Vagina (tissue), 2 donors: ENCODE data around the gene CST9.

Experiments used
- POLR2A ChIP-seq, 2 donors: fragments of 450-650 bp; IDR thresholded peaks; one replicate each; pipeline ENCODE4 v1.6.1; 2017; ENCODE audit warnings: antibody characterized with exemption in 2 of 2, mild to moderate bottlenecking in 2 of 2, moderate library complexity in 2 of 2
- POLR2AphosphoS5 ChIP-seq, 2 donors: sonication (generic); formaldehyde crosslinking; IDR thresholded peaks; one replicate each; pipeline ENCODE4 v1.9.0; 2017; ENCODE audit warnings: antibody characterized with exemption in 2 of 2, mild to moderate bottlenecking in 2 of 2, low read depth in 1 of 2; ENCODE audit not compliant: insufficient read depth in 1 of 2
- TF ChIP-seq, protein P1 (sequence below), 3 experiments: fragments of 450-650 bp in 2 of 3; fragments of 200-600 bp in 1 of 3; sonication (generic) in 1 of 3; IDR thresholded peaks; one replicate each; pipeline ENCODE4 v1.5.1; 2017 to 2019; ENCODE audit warnings: antibody characterized with exemption in 3 of 3, mild to moderate bottlenecking in 2 of 3, moderate library complexity in 2 of 3

GRCh38 chr20:23640018-23640601 lies 34.4 kb upstream of the CST9 start:
- TF ChIP-seq, protein P1, sequence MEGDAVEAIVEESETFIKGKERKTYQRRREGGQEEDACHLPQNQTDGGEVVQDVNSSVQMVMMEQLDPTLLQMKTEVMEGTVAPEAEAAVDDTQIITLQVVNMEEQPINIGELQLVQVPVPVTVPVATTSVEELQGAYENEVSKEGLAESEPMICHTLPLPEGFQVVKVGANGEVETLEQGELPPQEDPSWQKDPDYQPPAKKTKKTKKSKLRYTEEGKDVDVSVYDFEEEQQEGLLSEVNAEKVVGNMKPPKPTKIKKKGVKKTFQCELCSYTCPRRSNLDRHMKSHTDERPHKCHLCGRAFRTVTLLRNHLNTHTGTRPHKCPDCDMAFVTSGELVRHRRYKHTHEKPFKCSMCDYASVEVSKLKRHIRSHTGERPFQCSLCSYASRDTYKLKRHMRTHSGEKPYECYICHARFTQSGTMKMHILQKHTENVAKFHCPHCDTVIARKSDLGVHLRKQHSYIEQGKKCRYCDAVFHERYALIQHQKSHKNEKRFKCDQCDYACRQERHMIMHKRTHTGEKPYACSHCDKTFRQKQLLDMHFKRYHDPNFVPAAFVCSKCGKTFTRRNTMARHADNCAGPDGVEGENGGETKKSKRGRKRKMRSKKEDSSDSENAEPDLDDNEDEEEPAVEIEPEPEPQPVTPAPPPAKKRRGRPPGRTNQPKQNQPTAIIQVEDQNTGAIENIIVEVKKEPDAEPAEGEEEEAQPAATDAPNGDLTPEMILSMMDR (IDR thresholded peaks at IDR 0.05): no peak
- TF ChIP-seq POLR2A (IDR thresholded peaks at IDR 0.05) (no peak), POLR2AphosphoS5 (IDR thresholded peaks at IDR 0.05; ENCODE audit: insufficient read depth in 1 of 2, low read depth in 1 of 2) (no peak)
